ENCODE data around the gene SLC36A3.

- TF ChIP-seq CTCF (IDR thresholded peaks at IDR 0.05) (no peak), POLR2AphosphoS5 (IDR thresholded peaks at IDR 0.05) (no peak), POLR2A (IDR thresholded peaks at IDR 0.05) (no peak)
Observed at GRCh38 chr5:151332857-151333256, 29.3 kb upstream of the SLC36A3 start.
